Esophagus (tissue), 2 donors: ENCODE measurements around the gene MRAP2. TPM values are rescaled to one million over a fixed set of nuclear protein-coding genes. Genes with fewer than 3 reads are reported as not detected.

Source experiments
- H3K27ac ChIP-seq, 2 donors: one replicate each; pipeline ENCODE4 v1.5.1; 2013; ENCODE audit warnings: low read depth in 2 of 2, mild to moderate bottlenecking in 2 of 2, inconsistent platforms in 1 of 2, low read length in 1 of 2, moderate library complexity in 1 of 2
- H3K27me3 ChIP-seq, 2 donors: one replicate each; pipeline ENCODE4 v1.6.1; 2013; ENCODE audit warnings: low read length in 2 of 2, control low read depth in 1 of 2, mild to moderate bottlenecking in 1 of 2; ENCODE audit not compliant: insufficient read depth in 2 of 2, control insufficient read depth in 1 of 2
- H3K36me3 ChIP-seq, 2 donors: one replicate each; pipeline ENCODE4 v1.6.1; 2013; ENCODE audit warnings: low read length in 1 of 2; ENCODE audit not compliant: control insufficient read depth in 2 of 2, insufficient read depth in 2 of 2
- H3K4me1 ChIP-seq, 2 donors: one replicate each; pipeline ENCODE4 v1.6.1; 2013; ENCODE audit warnings: low read length in 1 of 2; ENCODE audit not compliant: control insufficient read depth in 2 of 2, insufficient read depth in 2 of 2
- H3K4me3 ChIP-seq, 2 donors: one replicate each; pipeline ENCODE4 v1.5.1; 2013; ENCODE audit warnings: low read length in 2 of 2, mild to moderate bottlenecking in 2 of 2, low read depth in 1 of 2, moderate library complexity in 1 of 2
- H3K9me3 ChIP-seq, 2 donors: one replicate each; pipeline ENCODE4 v1.6.1; 2013; ENCODE audit warnings: mild to moderate bottlenecking in 2 of 2, low read depth in 1 of 2, low read length in 1 of 2, moderate library complexity in 1 of 2; ENCODE audit not compliant: control insufficient read depth in 2 of 2, insufficient read depth in 1 of 2
- WGBS, 2 donors: extraction: QIAGEN DNeasy Blood & Tissue Kit; methylation state at CpG; one replicate each; pipeline ENCODE4 v1.1.7; 2013; 5-methylcytosine and 5-hydroxymethylcytosine counted together
- polyA plus RNA-seq, 2 donors: library from polyadenylated mRNA; stranded (reverse); fragments of 200-250 nt; gene quantifications; one replicate each; pipeline ENCODE4 v1.2.3, GENCODE V29; 2013
- donor health status: healthy with polysubstance abuse.
- donor health status: Bipolar disorder and iron deficiency.

The MRAP2 gene, protein sequence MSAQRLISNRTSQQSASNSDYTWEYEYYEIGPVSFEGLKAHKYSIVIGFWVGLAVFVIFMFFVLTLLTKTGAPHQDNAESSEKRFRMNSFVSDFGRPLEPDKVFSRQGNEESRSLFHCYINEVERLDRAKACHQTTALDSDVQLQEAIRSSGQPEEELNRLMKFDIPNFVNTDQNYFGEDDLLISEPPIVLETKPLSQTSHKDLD
- under 1 TPM; 0.47 to 0.79 TPM for polyA plus RNA-seq

DNA sequence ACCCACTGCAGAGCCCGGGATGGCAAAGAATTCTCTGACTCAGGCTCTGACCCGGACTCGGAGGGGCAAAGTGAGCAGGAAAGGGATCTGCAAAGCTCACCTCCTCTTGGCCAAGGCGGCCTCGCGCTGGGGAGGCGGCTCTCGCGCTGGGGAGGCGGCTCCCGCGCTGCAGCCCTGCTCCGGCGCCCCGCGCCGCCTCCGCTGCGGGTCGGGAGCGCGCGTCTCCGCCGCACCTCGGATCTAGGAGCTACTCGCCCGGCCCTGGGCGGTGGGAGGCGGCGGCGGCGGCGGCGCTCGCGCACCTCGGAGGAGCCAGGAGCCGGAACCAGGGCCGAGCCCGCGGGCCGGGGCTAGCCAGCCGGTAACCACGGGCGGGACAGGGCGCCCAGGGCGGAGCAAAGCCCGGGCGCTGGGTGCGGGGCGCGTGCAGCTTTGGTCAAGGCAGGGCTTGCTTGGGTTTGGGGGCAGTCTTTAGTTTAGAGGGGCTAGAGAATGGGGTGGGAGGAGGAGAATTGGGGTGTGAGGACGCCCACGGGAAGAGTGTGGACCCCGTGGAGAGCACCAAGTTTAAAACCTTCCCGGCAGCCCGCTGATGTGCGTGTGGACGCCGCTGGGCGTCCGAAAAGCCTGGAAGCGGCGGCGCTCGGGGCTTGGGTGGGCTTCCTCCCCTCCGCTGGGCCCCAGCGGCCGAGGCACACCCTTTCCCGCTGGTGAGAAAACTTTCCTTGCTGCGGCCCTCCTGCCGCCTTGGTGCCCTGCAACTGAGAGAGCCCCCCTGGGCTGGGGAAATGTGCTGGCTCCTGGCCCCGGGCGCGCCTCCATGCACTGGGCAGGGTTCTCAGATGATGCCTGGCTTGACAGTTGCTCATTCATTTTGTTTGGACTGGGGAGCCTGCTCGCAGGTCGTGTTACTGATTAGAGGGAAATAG, at the start of gene MRAP2:
TSS of gene MRAP2 (plus strand) at position 250 of the 929 bp plus-strand sequence. CDS start 21,547 bp downstream, outside the sequence.
- Histone ChIP-seq H3K4me3 (peak within 1 kb of the TSS; percentile 54 to 65), H3K27ac (no peak within 1 kb of the TSS), H3K27me3 (no peaks in the 10 kb centered on the region), H3K9me3 (no peaks in the 10 kb centered on the region), H3K4me1 (no peaks in the 10 kb centered on the region), H3K36me3 (no peaks in the 10 kb centered on the region)
- 0 to 1% methylated on average over 64 to 78 of the region's 78 CpGs for WGBS, 2 donors

DNA sequence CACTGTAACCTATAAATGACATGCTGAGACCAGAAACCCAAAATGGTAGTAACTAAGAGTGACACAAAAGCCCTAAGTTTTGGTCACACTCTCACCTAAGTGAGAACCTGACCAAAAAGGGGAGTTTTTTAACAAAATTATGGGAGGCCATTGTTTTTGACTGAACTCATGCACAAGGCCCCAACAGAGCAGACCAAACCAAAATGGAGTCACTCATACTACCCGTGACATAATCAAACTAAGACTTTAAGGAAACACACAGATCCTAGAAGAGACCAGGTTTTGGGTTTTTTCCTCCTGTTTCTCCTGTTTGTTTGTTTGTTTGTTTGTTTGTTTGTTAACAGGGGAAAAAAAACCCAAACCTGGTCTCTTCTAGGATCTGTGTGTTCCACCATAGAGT, 49.2 kb upstream of the MRAP2 start:
- no peak overlapping the region for H3K27ac ChIP-seq
- no peak overlapping the region for H3K4me3 ChIP-seq
- no peaks in the 10 kb centered on the region for H3K4me1 ChIP-seq
- H3K9me3 ChIP-seq, result no peaks in the 10 kb centered on the region
- 95 to 100% methylated on average over 1 of the region's 1 CpG for WGBS, 2 donors
- H3K27me3 ChIP-seq, result no peaks in the 10 kb centered on the region
- H3K36me3 ChIP-seq, result no peaks in the 10 kb centered on the region

DNA sequence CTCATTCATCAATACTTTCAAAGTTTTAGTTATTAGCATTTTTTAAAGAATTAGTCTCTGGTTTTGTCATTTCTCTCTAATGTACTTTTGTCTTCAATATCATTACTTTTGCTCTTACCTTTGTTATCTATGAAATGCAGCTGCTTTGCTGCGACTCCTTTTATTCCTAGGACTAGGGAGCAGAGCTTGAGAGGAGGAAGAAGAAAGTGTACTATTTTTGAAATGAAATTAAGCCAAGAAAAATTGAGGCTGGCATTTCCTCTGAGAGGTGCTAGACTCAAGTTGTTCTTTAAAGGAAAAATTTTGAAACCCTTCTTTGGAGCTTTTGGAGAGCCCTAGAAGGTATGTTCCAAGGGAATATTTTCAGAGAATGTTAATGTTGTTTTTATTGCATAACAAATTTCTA, 48.3 kb upstream of the MRAP2 start:
- 85 to 94% methylated on average over 1 of the region's 1 CpG for WGBS, 2 donors
- Histone ChIP-seq H3K36me3 (no peaks in the 10 kb centered on the region), H3K4me3 (no peak overlapping the region), H3K9me3 (no peaks in the 10 kb centered on the region), H3K27ac (no peak overlapping the region), H3K27me3 (no peaks in the 10 kb centered on the region), H3K4me1 (no peaks in the 10 kb centered on the region)

DNA sequence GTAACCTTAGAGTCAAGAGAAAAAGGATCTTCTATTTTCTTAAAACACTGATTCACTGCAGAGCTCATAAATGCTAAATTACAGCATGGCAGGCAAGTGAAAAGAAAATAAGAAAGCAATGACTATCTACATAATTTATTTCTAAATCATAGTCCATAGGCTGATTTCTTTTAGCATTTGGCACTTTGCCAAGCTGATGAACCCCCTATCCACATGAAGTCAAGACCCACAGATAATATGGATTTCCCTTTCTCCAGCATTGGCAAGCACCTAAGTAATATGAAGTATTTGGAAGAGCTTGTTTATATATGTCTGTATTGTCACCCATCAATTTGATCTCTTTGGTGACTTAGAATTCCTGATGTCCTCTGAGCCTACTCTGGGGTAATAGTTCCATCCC, 47.9 kb upstream of the MRAP2 start:
- H3K9me3 ChIP-seq, result no peaks in the 10 kb centered on the region

DNA sequence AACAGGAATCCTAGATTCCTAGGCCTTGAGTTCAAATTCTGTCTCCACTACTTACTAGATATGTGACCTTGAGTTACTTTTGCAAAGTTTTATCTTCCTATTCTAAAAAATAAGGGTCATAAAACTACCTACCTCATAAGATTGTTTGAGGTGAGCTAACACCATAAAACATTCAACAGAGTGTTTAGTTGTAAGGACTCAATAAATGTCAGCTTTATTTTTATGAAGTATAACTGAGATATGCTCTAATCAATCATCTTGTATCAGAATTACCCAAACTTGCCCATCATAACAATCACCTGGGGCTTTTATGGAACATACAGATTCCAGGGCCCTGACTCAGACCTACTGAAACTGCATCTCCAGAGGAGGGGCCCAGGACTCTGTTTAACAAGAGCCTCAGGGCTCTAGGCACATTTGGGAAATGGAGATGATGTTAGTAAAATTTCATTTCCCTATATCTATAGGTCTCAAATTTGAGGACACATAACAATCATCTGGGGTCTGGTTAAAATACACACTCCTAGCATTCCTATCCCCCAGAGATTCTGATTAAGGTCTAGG, 35.5 kb upstream of the MRAP2 start:
- H3K27ac ChIP-seq, result no peak overlapping the region

More for the DNA sequence above, 47.9 kb upstream of the MRAP2 start:
- no peak overlapping the region for H3K4me3 ChIP-seq
- H3K4me1 ChIP-seq, result no peaks in the 10 kb centered on the region
- no peak overlapping the region for H3K27ac ChIP-seq
- no peaks in the 10 kb centered on the region for H3K36me3 ChIP-seq
- H3K27me3 ChIP-seq, result no peaks in the 10 kb centered on the region

DNA sequence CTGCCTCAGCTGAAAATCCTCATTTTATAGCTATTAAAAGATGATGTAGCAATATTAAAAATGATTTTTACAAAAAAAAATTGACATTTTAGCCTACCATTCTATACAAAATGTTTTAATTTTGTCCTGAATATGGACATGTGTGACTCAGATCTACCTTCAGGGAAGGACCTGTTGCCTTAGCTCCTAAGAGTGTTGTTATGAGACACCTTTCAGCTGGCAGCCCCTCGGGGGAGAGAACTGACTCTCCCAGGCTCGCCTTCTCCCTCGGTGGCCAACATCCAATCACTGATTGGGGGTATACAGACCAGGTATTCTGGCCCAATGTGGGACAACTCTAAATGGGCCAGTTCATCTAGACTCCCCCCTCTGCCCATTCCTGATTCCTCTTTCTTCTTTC, 32.5 kb upstream of the MRAP2 start:
- no peaks in the 10 kb centered on the region for H3K4me1 ChIP-seq
- H3K27ac ChIP-seq, result no peak overlapping the region
- no peaks in the 10 kb centered on the region for H3K9me3 ChIP-seq
- no peaks in the 10 kb centered on the region for H3K36me3 ChIP-seq
- 67 to 73% methylated on average over 3 of the region's 3 CpGs for WGBS, 2 donors
- H3K4me3 ChIP-seq, result no peak overlapping the region
- H3K27me3 ChIP-seq, result no peaks in the 10 kb centered on the region

More for the DNA sequence above, 35.5 kb upstream of the MRAP2 start:
- Histone ChIP-seq H3K27me3 (no peaks in the 10 kb centered on the region), H3K36me3 (no peaks in the 10 kb centered on the region), H3K4me1 (no peaks in the 10 kb centered on the region), H3K4me3 (no peak overlapping the region), H3K9me3 (no peaks in the 10 kb centered on the region)

DNA sequence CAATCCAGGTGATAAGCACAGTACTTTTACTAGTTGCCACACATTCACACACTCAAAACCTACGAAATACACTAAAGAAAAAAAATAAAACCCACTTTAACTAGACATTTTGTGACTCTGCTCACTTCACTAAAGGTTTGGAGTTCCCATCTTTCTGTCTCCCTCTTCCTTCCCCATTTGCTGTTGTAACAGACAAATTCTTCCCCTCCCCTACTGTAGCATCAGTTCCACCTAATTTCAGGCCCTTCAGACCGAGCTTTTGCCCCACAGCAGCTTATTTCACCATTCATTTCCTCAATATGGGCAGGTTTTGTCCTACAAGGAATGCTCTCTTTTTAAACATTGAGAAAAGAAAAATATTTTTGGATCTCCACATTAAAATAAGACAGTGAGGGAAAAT, 31.3 kb upstream of the MRAP2 start:
- Histone ChIP-seq H3K36me3 (no peaks in the 10 kb centered on the region), H3K27me3 (no peaks in the 10 kb centered on the region), H3K9me3 (no peaks in the 10 kb centered on the region), H3K27ac (no peak overlapping the region), H3K4me3 (no peak overlapping the region), H3K4me1 (no peaks in the 10 kb centered on the region)
- WGBS, 2 donors, result 67 to 71% methylated on average over 2 of the region's 2 CpGs

DNA sequence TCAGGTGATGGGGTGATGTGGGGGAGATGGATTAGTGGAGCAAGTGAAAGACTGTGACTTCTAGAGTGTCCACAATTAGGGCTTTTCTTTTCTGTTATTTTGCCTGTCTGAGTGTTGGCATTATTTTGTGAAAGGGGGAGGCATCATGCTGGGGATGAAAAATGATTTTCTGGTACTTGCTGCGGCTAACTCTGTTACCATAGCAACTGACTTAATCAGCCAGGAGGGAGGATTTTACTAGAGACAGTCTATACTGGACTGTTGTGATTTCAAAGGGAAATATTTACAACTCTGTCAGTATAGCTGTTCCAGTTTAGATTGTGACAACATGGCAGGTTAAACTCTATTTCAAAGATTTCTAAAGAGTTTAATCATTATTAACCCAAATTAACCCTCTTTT, 30.4 kb upstream of the MRAP2 start:
- H3K27me3 ChIP-seq, result no peaks in the 10 kb centered on the region

DNA sequence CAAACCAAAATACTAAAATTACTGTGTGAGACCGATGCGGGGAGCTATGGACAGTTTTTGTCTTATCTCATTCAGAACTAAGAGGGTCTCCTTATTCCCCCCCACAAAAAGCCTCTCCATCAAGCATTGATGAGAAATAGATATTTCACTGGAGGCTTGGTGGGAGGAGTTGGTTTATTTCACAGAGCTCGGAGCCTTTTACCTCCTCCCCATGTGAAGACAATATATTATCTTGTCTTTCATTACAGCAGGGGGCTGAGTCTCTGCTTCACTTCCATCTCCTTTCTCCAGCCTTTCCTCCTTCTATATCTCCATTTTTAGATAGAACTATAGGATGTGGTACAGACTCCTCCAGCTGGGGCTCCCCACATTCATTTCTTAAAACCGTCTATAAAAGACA, 29.9 kb upstream of the MRAP2 start:
- WGBS, 2 donors, result 74 to 83% methylated on average over 4 of the region's 4 CpGs

More for the DNA sequence above, 30.4 kb upstream of the MRAP2 start:
- Histone ChIP-seq H3K4me1 (no peaks in the 10 kb centered on the region), H3K9me3 (no peaks in the 10 kb centered on the region), H3K36me3 (no peaks in the 10 kb centered on the region), H3K27ac (no peak overlapping the region), H3K4me3 (no peak overlapping the region)
- 30 to 40% methylated on average over 1 of the region's 1 CpG for WGBS, 2 donors

More for the DNA sequence above, 29.9 kb upstream of the MRAP2 start:
- Histone ChIP-seq H3K9me3 (no peaks in the 10 kb centered on the region), H3K36me3 (no peaks in the 10 kb centered on the region), H3K27me3 (no peaks in the 10 kb centered on the region), H3K4me3 (no peak overlapping the region), H3K27ac (no peak overlapping the region), H3K4me1 (no peaks in the 10 kb centered on the region)
